ENCODE data around the gene CACNA1I.

DNA sequence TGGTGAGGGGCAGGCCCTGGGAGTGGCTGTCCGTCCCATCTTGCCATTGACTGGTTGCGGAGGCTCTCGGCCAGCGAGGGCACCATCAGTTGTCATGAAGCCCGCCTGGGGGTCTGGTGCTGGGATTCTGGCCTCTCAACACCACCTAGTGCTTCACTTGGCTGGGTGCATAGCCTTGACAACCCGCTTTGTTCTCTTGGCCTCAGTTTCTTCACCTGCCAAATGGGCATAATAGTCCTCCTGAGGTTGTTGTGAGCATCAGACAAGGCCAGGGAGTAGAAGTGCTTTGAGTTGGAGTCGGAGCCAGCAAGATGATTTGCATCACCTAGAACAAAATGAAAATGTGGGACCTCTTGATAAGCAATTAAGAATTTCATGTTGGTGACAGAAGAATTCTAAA lies 1.5 kb upstream of the CACNA1I start:
- TF ChIP-seq L3MBTL2 (conservative IDR thresholded peaks at IDR 0.05) (no peak), NFRKB (IDR thresholded peaks at IDR 0.05) (no peak), SP1 (IDR thresholded peaks at IDR 0.05) (no peak), ARNT (IDR thresholded peaks at IDR 0.05) (no peak), BHLHE40 (IDR thresholded peaks at IDR 0.05; ENCODE audit: borderline replicate concordance) (no peak), SUZ12 (IDR thresholded peaks at IDR 0.05) (no peak), LEF1 (IDR thresholded peaks at IDR 0.05; ENCODE audit: borderline replicate concordance) (no peak), FOXA1 (IDR thresholded peaks at IDR 0.05) (no peak), TARDBP (IDR thresholded peaks at IDR 0.05) (no peak), FOXK2 (IDR thresholded peaks at IDR 0.05) (no peak)
